Adrenal gland (tissue), 5 donors: Measurements from ENCODE around the gene RBM44.

Experiments used
- CTCF ChIP-seq, 6 experiments: fragments of 450-650 bp in 4 of 6; fragments of 200-600 bp in 2 of 6; sonication (generic) in 1 of 6; IDR thresholded peaks; 1 replicate in 5 of 6; 2 replicates in 1 of 6; pipeline versions ENCODE4 v1.5.1 to v1.8.0; 2016 to 2021; ENCODE audit warnings: antibody characterized with exemption in 6 of 6, mild to moderate bottlenecking in 2 of 6, moderate library complexity in 1 of 6
- POLR2A ChIP-seq, 2 donors: fragments of 450-650 bp; IDR thresholded peaks; one replicate each; pipeline ENCODE4 v1.6.1; 2017; ENCODE audit warnings: antibody characterized with exemption in 2 of 2, mild to moderate bottlenecking in 2 of 2, moderate library complexity in 1 of 2
- donor health status: DM: no; HTN: no; CAD: no.

- TF ChIP-seq CTCF (IDR thresholded peaks at IDR 0.05) (no peak), POLR2A (IDR thresholded peaks at IDR 0.05) (no peak)
Measured at GRCh38 chr2:237874585-237875161, 76.1 kb downstream of the RBM44 start.
